ENCODE results near the gene MED4. TPM values are rescaled to one million over a fixed set of nuclear protein-coding genes. Genes with fewer than 3 reads are reported as not detected.
A peak's percentile ranks its signal among the peaks of the same experiment; 100 is the strongest.

MED4 gene
- total RNA-seq, 2 donors from 2014 or later = 50.2 to 56.5 TPM

GRCh38 chr13:48040896-48041295, 54.0 kb downstream of the MED4 start:
- no peaks in the 10 kb centered on the region for H3K27me3 Mint-ChIP-seq
- H3K4me3 Mint-ChIP-seq = no peak overlapping the region
- no peak for DNase-seq (ENCODE audit: low spot score)
- H3K4me1 Mint-ChIP-seq (ENCODE audit: low read depth in 2 of 2) = peaks cover 27 to 43% of the 10 kb centered on the region in 2 donors
- no peak for ATAC-seq
- H3K27ac Mint-ChIP-seq = peak overlapping the region; percentile 64 to 76
- peaks cover 10% of the 10 kb centered on the region for H3K36me3 Mint-ChIP-seq
- H3K9me3 Mint-ChIP-seq = no peaks in the 10 kb centered on the region

- H3K27ac Mint-ChIP-seq = peak overlapping the region; percentile 92 to 93
- no peaks in the 10 kb centered on the region for H3K27me3 Mint-ChIP-seq
- ATAC-seq = no peak
- no peaks in the 10 kb centered on the region for H3K9me3 Mint-ChIP-seq
- H3K4me1 Mint-ChIP-seq (ENCODE audit: low read depth in 2 of 2) = peaks cover 27 to 43% of the 10 kb centered on the region in 2 donors
- H3K4me3 Mint-ChIP-seq = peak overlapping the region; percentile 40
- peaks cover 9% of the 10 kb centered on the region for H3K36me3 Mint-ChIP-seq
- DNase-seq (ENCODE audit: low spot score) = no peak
These were observed 54.9 kb downstream of the MED4 start for GRCh38 chr13:48040049-48040448.

DNA sequence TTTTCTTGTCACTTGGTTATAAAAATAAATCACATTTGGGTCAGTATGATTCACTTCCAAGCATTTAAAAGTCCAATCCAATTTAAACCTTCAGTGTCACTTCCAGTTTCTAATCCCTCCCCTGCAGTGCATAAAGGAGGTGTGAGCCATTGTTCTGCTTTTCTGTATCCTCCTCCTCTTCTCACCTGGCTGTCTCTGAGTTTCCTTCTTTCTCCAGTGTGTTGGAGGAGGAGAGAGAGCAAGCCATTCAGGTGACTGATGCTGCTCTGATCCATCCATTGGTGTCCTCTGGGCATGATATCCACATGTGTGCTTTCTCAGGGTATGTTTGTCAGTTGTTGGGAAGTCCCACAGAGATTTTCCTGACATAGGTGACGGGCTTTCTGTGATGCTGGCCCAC, 56.1 kb downstream of the MED4 start:
- Mint-ChIP-seq H3K27me3 (no peaks in the 10 kb centered on the region), H3K27ac (peak overlapping the region; percentile 92 to 93), H3K36me3 (peaks cover 9% of the 10 kb centered on the region), H3K4me1 (ENCODE audit: low read depth in 2 of 2) (peaks cover 26 to 45% of the 10 kb centered on the region in 2 donors), H3K9me3 (no peaks in the 10 kb centered on the region), H3K4me3 (peak overlapping the region; percentile 94)
- DNase-seq (ENCODE audit: low spot score) (no peak), ATAC-seq (no peak)

GRCh38 chr13:48037346-48038173, 57.3 kb downstream of the MED4 start, which contains the start of gene NUDT15:
Gene NUDT15, plus strand, starts transcription at chr13:48037726. Its CDS starts 21 bp downstream, at chr13:48037747.
- Mint-ChIP-seq H3K27ac (peak within 1 kb of the TSS; percentile 92 to 93), H3K9me3 (no peaks in the 10 kb centered on the region), H3K27me3 (no peaks in the 10 kb centered on the region), H3K4me1 (ENCODE audit: low read depth in 2 of 2) (peaks cover 18 to 36% of the 10 kb centered on the region in 2 donors), H3K36me3 (peaks cover 9% of the 10 kb centered on the region), H3K4me3 (peak within 1 kb of the TSS; percentile 94)
- DNase-seq (ENCODE audit: low spot score) (peak; percentile 95), ATAC-seq (peak; percentile 96 to 97)

- Mint-ChIP-seq H3K4me3 (no peak overlapping the region), H3K4me1 (ENCODE audit: low read depth in 2 of 2) (peaks cover 0 to 4% of the 10 kb centered on the region in 2 donors), H3K27me3 (no peaks in the 10 kb centered on the region), H3K9me3 (no peaks in the 10 kb centered on the region), H3K36me3 (peaks cover 18% of the 10 kb centered on the region), H3K27ac (no peak overlapping the region)
- ATAC-seq (no peak), DNase-seq (ENCODE audit: low spot score) (no peak)
These were observed 65.0 kb downstream of the MED4 start for GRCh38 chr13:48029859-48030258.

- Mint-ChIP-seq H3K4me3 (no peak overlapping the region), H3K4me1 (ENCODE audit: low read depth in 2 of 2) (no peaks in the 10 kb centered on the region), H3K36me3 (peaks cover 18% of the 10 kb centered on the region), H3K9me3 (no peaks in the 10 kb centered on the region), H3K27me3 (no peaks in the 10 kb centered on the region), H3K27ac (no peak overlapping the region)
- ATAC-seq (no peak), DNase-seq (ENCODE audit: low spot score) (no peak)
These were observed 66.8 kb downstream of the MED4 start for GRCh38 chr13:48028066-48028465.

Other genes starting within 250 kb of the MED4 start
- gene SUCLA2, start 93.8 kb downstream of the MED4 start, total RNA-seq = 10 to 100 TPM; 35.3 to 51.9 TPM
- gene NUDT15, start 57.4 kb downstream of the MED4 start, total RNA-seq = 10 to 100 TPM; 16.8 to 19.4 TPM
- gene ITM2B, start 138.1 kb upstream of the MED4 start, total RNA-seq = 100 to 1,000 TPM in 1 of 2 donors, 10 to 100 TPM in 1; 97.0 to 166 TPM
- gene RB1, start 208.6 kb upstream of the MED4 start, total RNA-seq = 10 to 100 TPM; 36.0 to 40.3 TPM